Mononuclear cell (primary cell): ENCODE measurements around the gene MYD88. TPM values are rescaled to one million over a fixed set of nuclear protein-coding genes. Genes with fewer than 3 reads are reported as not detected.

Experiments
- H3K27me3 ChIP-seq: 2 replicates; pipeline ENCODE4 v1.6.0; 2011; ENCODE audit warnings: low read length, control low read depth; ENCODE audit not compliant: insufficient read depth
- H3K4me1 ChIP-seq: 2 replicates; pipeline ENCODE4 v1.5.1; 2011; ENCODE audit warnings: mild to moderate bottlenecking, low read length, control low read depth; ENCODE audit not compliant: insufficient read depth
- H3K4me3 ChIP-seq: 2 replicates; pipeline ENCODE4 v1.5.1; 2011; ENCODE audit warnings: mild to moderate bottlenecking, low read length, moderate library complexity
- H3K9me3 ChIP-seq: 2 replicates; pipeline ENCODE4 v1.5.1; 2011; ENCODE audit warnings: low read depth, mild to moderate bottlenecking, control low read depth, low read length
- total RNA-seq: library from RNA; depleted of rRNA; stranded (reverse); fragments of >200 nt; gene quantifications from one replicate; pipeline ENCODE4 v1.2.3, GENCODE V29; 2012

Gene MYD88
- total RNA-seq, 1 donor = 23.1 TPM

- H3K9me3 ChIP-seq = no peaks in the 10 kb centered on the region
- H3K4me1 ChIP-seq = peaks cover 22% of the 10 kb centered on the region
- no peaks in the 10 kb centered on the region for H3K27me3 ChIP-seq
- no peak overlapping the region for H3K4me3 ChIP-seq
Measured at GRCh38 chr3:38173834-38174418, 35.5 kb downstream of the MYD88 start.

GRCh38 chr3:38177181-38177580 is 38.7 kb downstream of the MYD88 start:
- peaks cover 13% of the 10 kb centered on the region for H3K4me1 ChIP-seq
- no peaks in the 10 kb centered on the region for H3K27me3 ChIP-seq
- H3K9me3 ChIP-seq = no peaks in the 10 kb centered on the region
- no peak overlapping the region for H3K4me3 ChIP-seq

- Histone ChIP-seq H3K4me1 (no peaks in the 10 kb centered on the region), H3K9me3 (no peaks in the 10 kb centered on the region), H3K4me3 (no peak overlapping the region), H3K27me3 (no peaks in the 10 kb centered on the region)
Measured at GRCh38 chr3:38186781-38187180, 48.3 kb downstream of the MYD88 start.

DNA sequence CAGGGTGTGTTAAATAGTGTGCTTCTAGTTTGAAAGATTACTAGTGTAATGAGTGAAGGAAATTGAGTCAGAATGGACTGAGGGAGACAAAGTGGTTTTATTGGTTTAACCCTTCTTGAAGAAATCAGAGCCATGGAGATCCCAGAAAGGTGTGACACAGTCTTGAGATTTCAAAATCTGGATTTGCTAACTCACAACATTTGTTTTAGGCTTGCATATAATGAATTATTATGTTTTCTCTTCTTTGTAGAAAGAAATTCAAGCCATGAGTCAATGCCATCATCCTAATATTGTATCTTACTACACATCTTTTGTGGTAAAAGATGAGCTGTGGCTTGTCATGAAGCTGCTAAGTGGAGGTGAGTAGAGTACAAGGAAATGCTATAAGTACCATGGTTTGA is 52.0 kb downstream of the MYD88 start:
- no peaks in the 10 kb centered on the region for H3K27me3 ChIP-seq
- no peak overlapping the region for H3K4me3 ChIP-seq
- no peaks in the 10 kb centered on the region for H3K9me3 ChIP-seq
- no peaks in the 10 kb centered on the region for H3K4me1 ChIP-seq

Other genes starting within 250 kb of the MYD88 start
- gene VILL, start 147.9 kb upstream of the MYD88 start, total RNA-seq = 12.4 TPM
- 18.1 TPM for gene PLCD1, start 109.0 kb upstream of the MYD88 start, total RNA-seq
- gene DLEC1, start 99.5 kb upstream of the MYD88 start, total RNA-seq = 1.7 TPM
- gene ACAA1, start 1.5 kb upstream of the MYD88 start, total RNA-seq = 34.8 TPM
- 36.0 TPM for gene OXSR1, start 26.9 kb downstream of the MYD88 start, total RNA-seq
- not detected for gene SLC22A13, start 127.2 kb downstream of the MYD88 start, total RNA-seq
- 0.10 TPM for gene SLC22A14, start 143.6 kb downstream of the MYD88 start, total RNA-seq
- gene XYLB, start 208.1 kb downstream of the MYD88 start, total RNA-seq = 0.63 TPM